Caco-2 (cell line): ENCODE results near the gene SEC22A. TPM values are rescaled to one million over a fixed set of nuclear protein-coding genes. Genes with fewer than 3 reads are reported as not detected.

Source experiments
- BruUV-seq: library from RNA; stranded (reverse); fragments of 400-500 nt; replicated peaks from 2 replicates; lab custom pipeline; 2021; lab: Mats Ljungman, UMichigan
- CTCF ChIA-PET: fragments of 300-600 bp; sonication (Branson Sonifier 250); formaldehyde crosslinking; loops from one replicate; lab custom pipeline; 2022; ENCODE audit warnings: antibody characterized with exemption; lab: Charles Lee
- POLR2A ChIA-PET: fragments of 300-600 bp; sonication (Branson Sonifier 250); formaldehyde crosslinking; loops from one replicate; lab custom pipeline; 2022; ENCODE audit warnings: antibody characterized with exemption; lab: Charles Lee
- DNase-seq, 2 experiments: peaks; one replicate each; pipeline versions ENCODE4 v3.0.0 to v3.0.0-alpha.2; 2020 to 2022
- H3K27me3 ChIP-seq: replicated peaks from 2 replicates; pipeline ENCODE4 v1.6.0; 2011; ENCODE audit warnings: low read length; ENCODE audit not compliant: control insufficient read depth, insufficient read depth
- H3K36me3 ChIP-seq: 2 replicates; pipeline ENCODE4 v1.5.1; 2011; ENCODE audit warnings: low read length; ENCODE audit not compliant: control insufficient read depth, insufficient read depth
- H3K4me1 ChIP-seq: fragments of 250-450 bp; sonication (Bioruptor Pico); 2 replicates; pipeline ENCODE4 v1.5.1; 2020; ENCODE audit warnings: mild to moderate bottlenecking
- H3K4me3 ChIP-seq: 2 replicates; pipeline ENCODE4 v1.5.1; 2011; ENCODE audit warnings: low read depth, mild to moderate bottlenecking, control low read depth, low read length
- H3K9me3 ChIP-seq: fragments of 250-450 bp; sonication (Bioruptor Pico); 2 replicates; pipeline ENCODE4 v1.5.1; 2020; ENCODE audit warnings: mild to moderate bottlenecking, moderate library complexity
- H3K27ac Mint-ChIP-seq: one replicate; pipeline ENCODE4 v1.8.0; 2022; ENCODE audit warnings: mixed read lengths; ENCODE audit not compliant: unreplicated experiment
- H3K27me3 Mint-ChIP-seq: one replicate; pipeline ENCODE4 v1.8.0; 2022; ENCODE audit warnings: mixed read lengths; ENCODE audit not compliant: insufficient read depth, unreplicated experiment
- H3K36me3 Mint-ChIP-seq: one replicate; pipeline ENCODE4 v1.8.0; 2022; ENCODE audit warnings: mild to moderate bottlenecking, mixed read lengths; ENCODE audit not compliant: insufficient read depth, unreplicated experiment
- H3K4me1 Mint-ChIP-seq: one replicate; pipeline ENCODE4 v1.8.0; 2022; ENCODE audit warnings: low read depth, mixed read lengths; ENCODE audit not compliant: unreplicated experiment
- H3K4me3 Mint-ChIP-seq: one replicate; pipeline ENCODE4 v1.8.0; 2022; ENCODE audit warnings: mild to moderate bottlenecking, moderate library complexity, mixed read lengths; ENCODE audit not compliant: unreplicated experiment
- H3K9me3 Mint-ChIP-seq: one replicate; pipeline ENCODE4 v1.8.0; 2022; ENCODE audit warnings: mixed read lengths; ENCODE audit not compliant: unreplicated experiment
- CTCF ChIP-seq, 2 experiments: fragments of 200-600 bp in 1 of 2; IDR thresholded peaks; 1 replicate in 1 of 2; 2 replicates in 1 of 2; pipeline versions ENCODE4 v1.5.1 to v1.8.0; 2011 to 2022; ENCODE audit warnings: antibody characterized with exemption in 1 of 2, control low read depth in 1 of 2, inconsistent platforms in 1 of 2, low read depth in 1 of 2, low read length in 1 of 2, mild to moderate bottlenecking in 1 of 2, moderate library complexity in 1 of 2; ENCODE audit not compliant: insufficient read depth in 1 of 2, severe bottlenecking in 1 of 2, unreplicated experiment in 1 of 2
- intact Hi-C: fragments of 100-400 bp; cut with micrococcal nuclease; formaldehyde crosslinking; loops from one replicate; pipeline ENCODE4 v1.10.0; 2022; ENCODE audit not compliant: unreplicated experiment
- total RNA-seq: library from RNA; stranded (reverse); gene quantifications from 2 replicates; pipeline ENCODE4 v1.2.3, GENCODE V29; 2022

The SEC22A gene
- total RNA-seq, 1 experiment from 2014 or later = 17.7 TPM

DNA sequence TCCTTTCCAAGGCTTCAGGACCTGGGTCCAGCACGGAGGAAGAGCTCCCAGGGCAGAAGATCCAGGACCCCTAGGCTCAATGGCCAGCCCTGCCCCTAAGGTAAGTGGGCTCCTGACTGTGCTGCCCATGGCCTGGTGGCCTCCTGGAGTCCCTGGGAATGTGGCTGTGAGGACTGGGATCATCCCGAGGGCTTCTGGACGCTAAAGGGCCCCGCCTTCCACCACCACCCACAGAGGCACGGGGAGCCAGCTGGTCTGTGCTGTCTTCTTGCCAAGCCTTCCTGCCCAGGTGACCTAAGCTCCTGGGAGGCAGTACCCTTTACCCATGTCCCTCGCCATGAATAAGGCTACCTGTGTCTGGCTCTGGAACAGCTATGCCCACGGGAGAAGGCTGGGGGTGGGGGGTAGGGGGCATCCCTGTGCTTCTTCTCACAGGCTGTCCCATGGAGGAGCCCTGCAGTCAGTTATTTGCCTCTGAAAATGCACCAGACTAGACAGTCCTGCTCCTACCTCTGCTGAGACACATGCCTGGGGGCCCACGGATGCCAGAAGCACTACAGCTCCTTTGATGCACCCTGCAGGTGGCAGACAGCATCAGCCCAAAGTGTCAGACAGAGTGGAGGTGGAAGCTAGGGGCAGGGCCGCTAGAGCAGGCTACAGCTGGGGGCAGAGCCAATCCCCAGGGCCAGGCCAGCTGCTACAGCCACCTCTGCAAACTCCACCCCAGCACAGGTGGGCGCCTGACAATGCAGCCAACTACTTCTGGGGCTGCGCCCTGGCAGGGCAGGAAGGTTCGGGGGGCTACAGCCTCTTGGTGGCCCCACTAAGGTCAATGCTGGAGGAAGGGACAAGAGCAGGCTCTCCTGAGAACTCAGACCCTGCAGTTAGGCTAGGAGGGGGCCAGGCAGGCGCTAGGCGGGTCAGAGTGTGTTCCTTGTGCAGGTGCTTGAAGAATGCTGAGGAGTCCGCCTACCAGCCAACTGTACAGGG, 90.9 kb downstream of the SEC22A start:
- no peaks in the 10 kb centered on the region for H3K27me3 ChIP-seq
- Mint-ChIP-seq H3K9me3 (no peaks in the 10 kb centered on the region), H3K36me3 (no peaks in the 10 kb centered on the region), H3K4me3 (no peak overlapping the region), H3K27me3 (peaks cover 22% of the 10 kb centered on the region), H3K27ac (no peak overlapping the region), H3K4me1 (no peaks in the 10 kb centered on the region)
- no TSS peak for BruUV-seq
- peak in 1 of 2 experiments; percentile 19 for DNase-seq
- ChIA-PET CTCF (no interaction called here), POLR2A (no interaction called here)
- TF ChIP-seq CTCF (IDR thresholded peaks at IDR 0.05; ENCODE audit: insufficient read depth in 1 of 2, low read depth in 1 of 2, low read length in 1 of 2, severe bottlenecking in 1 of 2, unreplicated experiment in 1 of 2) = no peak
- no peaks in the 10 kb centered on the region for H3K36me3 ChIP-seq
- H3K9me3 ChIP-seq = no peaks in the 10 kb centered on the region
- no peak overlapping the region for H3K4me3 ChIP-seq
- no peaks in the 10 kb centered on the region for H3K4me1 ChIP-seq
- intact Hi-C loops = no loop called here

- no TSS peak for BruUV-seq
- H3K36me3 ChIP-seq = no peaks in the 10 kb centered on the region
- H3K27ac Mint-ChIP-seq = no peak overlapping the region
- no peaks in the 10 kb centered on the region for H3K9me3 Mint-ChIP-seq
- H3K27me3 Mint-ChIP-seq = peaks cover 19% of the 10 kb centered on the region
- DNase-seq = no peak
- no peaks in the 10 kb centered on the region for H3K9me3 ChIP-seq
- ChIA-PET CTCF (no interaction called here), POLR2A (no interaction called here)
- no peak overlapping the region for H3K4me3 ChIP-seq
- no peaks in the 10 kb centered on the region for H3K27me3 ChIP-seq
- H3K36me3 Mint-ChIP-seq = no peaks in the 10 kb centered on the region
- H3K4me1 Mint-ChIP-seq = no peaks in the 10 kb centered on the region
- H3K4me3 Mint-ChIP-seq = no peak overlapping the region
- TF ChIP-seq CTCF (IDR thresholded peaks at IDR 0.05; ENCODE audit: insufficient read depth in 1 of 2, low read depth in 1 of 2, low read length in 1 of 2, severe bottlenecking in 1 of 2, unreplicated experiment in 1 of 2) = no peak
- intact Hi-C loops = no loop called here
- H3K4me1 ChIP-seq = no peaks in the 10 kb centered on the region
Observed at GRCh38 chr3:123294296-123294938, 92.7 kb downstream of the SEC22A start.

- no peak overlapping the region for H3K4me3 ChIP-seq
- Mint-ChIP-seq H3K9me3 (no peaks in the 10 kb centered on the region), H3K4me3 (no peak overlapping the region), H3K27ac (no peak overlapping the region), H3K36me3 (no peaks in the 10 kb centered on the region), H3K4me1 (no peaks in the 10 kb centered on the region), H3K27me3 (peaks cover 19% of the 10 kb centered on the region)
- no TSS peak for BruUV-seq
- no peaks in the 10 kb centered on the region for H3K4me1 ChIP-seq
- CTCF ChIA-PET = interaction anchor here (0.5 kb wide), 1 partner anchor 10 kb away, joined by 4 read pairs; no protein-coding TSS in a partner anchor
- no peaks in the 10 kb centered on the region for H3K27me3 ChIP-seq
- no peak for TF ChIP-seq CTCF (IDR thresholded peaks at IDR 0.05; ENCODE audit: insufficient read depth in 1 of 2, low read depth in 1 of 2, low read length in 1 of 2, severe bottlenecking in 1 of 2, unreplicated experiment in 1 of 2)
- H3K9me3 ChIP-seq = no peaks in the 10 kb centered on the region
- DNase-seq = no peak
- POLR2A ChIA-PET = no interaction called here
- intact Hi-C loops = no loop called here
- H3K36me3 ChIP-seq = no peaks in the 10 kb centered on the region
Observed at GRCh38 chr3:123295171-123295900, 93.6 kb downstream of the SEC22A start.
